ENCODE measurements around the gene PLEKHG4B. TPM values are rescaled to one million over a fixed set of nuclear protein-coding genes. Genes with fewer than 3 reads are reported as not detected.

PLEKHG4B gene
- total and polyA plus RNA-seq, 2 of the 4 experiments (the other 2 are of a cell fraction) = 1.1 TPM

DNA sequence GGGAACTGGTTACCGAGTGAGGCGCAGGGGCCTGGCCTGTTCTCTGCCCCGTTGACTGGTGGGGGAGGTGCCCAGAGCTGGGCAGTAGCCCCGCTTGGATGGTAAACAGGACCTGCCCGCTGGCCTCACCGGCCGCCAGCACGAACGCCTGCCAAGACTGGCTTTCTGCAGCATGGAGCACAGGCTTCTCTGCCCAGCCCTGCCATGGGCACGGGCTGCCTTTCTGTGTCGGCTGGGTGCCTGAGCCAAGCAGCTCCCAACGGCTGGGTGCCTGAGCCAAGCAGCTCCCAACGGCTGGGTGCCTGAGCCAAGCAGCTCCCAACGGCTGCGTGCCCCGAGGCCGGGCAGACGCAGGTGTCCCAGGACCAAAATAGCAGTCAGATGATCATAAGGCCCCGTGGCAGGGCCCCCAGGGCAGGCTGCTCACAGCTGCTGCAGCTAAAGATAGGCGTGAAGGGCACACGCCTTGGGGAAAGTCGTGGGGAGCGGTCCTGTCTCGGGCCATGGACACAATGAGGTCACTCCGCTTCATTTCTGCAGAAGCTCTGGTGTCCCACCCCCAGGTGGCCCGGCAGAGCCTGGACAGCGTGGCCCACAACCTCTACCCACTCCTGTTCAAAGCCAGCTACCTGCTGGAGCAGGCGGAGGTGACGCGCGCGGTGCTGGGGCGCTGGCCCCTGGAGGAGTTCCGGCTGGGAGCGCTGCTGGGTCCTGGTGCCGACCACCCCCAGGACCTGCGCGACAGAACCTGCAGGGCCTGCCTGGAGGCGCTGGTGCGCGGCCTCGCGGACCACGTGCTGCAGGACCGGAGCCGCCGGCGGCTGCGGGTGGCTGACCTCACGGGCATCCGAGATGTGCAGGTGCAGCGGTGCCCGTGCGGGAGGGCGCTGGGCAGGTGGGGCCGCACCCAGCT, 99.3 kb downstream of the PLEKHG4B start, which contains the start of gene LRRC14B:
Gene LRRC14B (plus strand): TSS at position 460 of the 913 bp plus-strand sequence. CDS start 44 bp downstream, at position 504.
- in situ Hi-C loops (cut with MboI; ENCODE audit: low sequenced_read_pairs) (no loop called here), dilution Hi-C loops (cut with HindIII; ENCODE audit: low sequenced_read_pairs, unreplicated experiment) (no loop called here), intact Hi-C loops (cut with micrococcal nuclease) (no loop called here)
- Histone ChIP-seq H3K9me1 (ENCODE audit: insufficient read depth, low read length) (peaks cover 3% of the 10 kb centered on the region; the same call in 1 of the 2 replicates), H3K27me3 (ENCODE audit: control insufficient read depth, insufficient read depth, low read length) (peaks cover 12% of the 10 kb centered on the region; the same call in 1 of the 2 replicates), H4K8ac (ENCODE audit: low read depth in 2 of 2, low read length in 2 of 2) (no peak within 1 kb of the TSS), H3K4ac (ENCODE audit: low read depth, low read length) (no peak within 1 kb of the TSS), H3K56ac (ENCODE audit: extremely low read depth, insufficient read depth, low read length) (no peak within 1 kb of the TSS), H3K4me3 (ENCODE audit: insufficient read depth, low read depth, low read length) (no peak within 1 kb of the TSS), H2BK20ac (ENCODE audit: low read depth, low read length) (no peak within 1 kb of the TSS), H3K4me1 (ENCODE audit: control insufficient read depth, insufficient read depth, low read length) (no peaks in the 10 kb centered on the region), H2AFZ (replicated peaks; ENCODE audit: low read length, poor library complexity) (no peak within 1 kb of the TSS), H3K27ac (ENCODE audit: insufficient read depth, low read length) (no peak within 1 kb of the TSS), H2AK5ac (ENCODE audit: low read depth, low read length) (peak within 1 kb of the TSS; percentile 59), H4K5ac (ENCODE audit: low read depth, low read length) (no peak within 1 kb of the TSS), H3K9ac (ENCODE audit: low read depth, low read length) (no peak within 1 kb of the TSS), H3K4me2 (ENCODE audit: low read depth, low read length) (no peak within 1 kb of the TSS), H3K36me3 (ENCODE audit: control insufficient read depth, insufficient read depth, low read length) (no peaks in the 10 kb centered on the region), H3K18ac (ENCODE audit: low read depth, low read length) (no peak within 1 kb of the TSS), H3K79me1 (ENCODE audit: low read depth in 1 of 2, low read length in 2 of 2) (no peaks in the 10 kb centered on the region), H3K23ac (ENCODE audit: low read depth, low read length) (no peak within 1 kb of the TSS), H2AK9ac (replicated peaks; ENCODE audit: low read depth, low read length, poor library complexity) (peak within 1 kb of the TSS; percentile 50), H4K91ac (ENCODE audit: insufficient read depth, low read depth, low read length) (no peak within 1 kb of the TSS), H2BK15ac (ENCODE audit: low read depth, low read length) (no peak within 1 kb of the TSS), H3K14ac (replicated peaks; ENCODE audit: low read depth, low read length) (no peak within 1 kb of the TSS; the same call in 1 of the 2 replicates), H2BK5ac (ENCODE audit: low read depth, low read length, poor library complexity, severe bottlenecking) (no peak within 1 kb of the TSS), H3K9me3 (ENCODE audit: control insufficient read depth, insufficient read depth, low read length) (no peaks in the 10 kb centered on the region), H2BK120ac (ENCODE audit: low read depth, low read length) (no peak within 1 kb of the TSS), H4K20me1 (ENCODE audit: insufficient read depth, low read length) (peaks cover 2% of the 10 kb centered on the region; the same call in 1 of the 2 replicates)
- POLR2A ChIA-PET (ENCODE audit: unreplicated experiment) = no interaction called here
- DNase-seq = no peak
- ATAC-seq (ENCODE audit: low read depth) = no peak
- no TSS peak for BruUV-seq (replicated peaks)
- CTCF ChIA-PET = no interaction called here
- WGBS, 2 experiments (ENCODE audit: extremely low coverage in 2 of 2, insufficient read length in 1 of 2) = 37% methylated on average over 39 of the region's 56 CpGs; no CpG with 5 or more reads in 1 of the 2 experiments
- no peak for TF ChIP-seq MAFK (IDR thresholded peaks at IDR 0.05; ENCODE audit: low read depth, low read length)
- no peak for TF ChIP-seq POLR2A (IDR thresholded peaks at IDR 0.05; ENCODE audit: low read depth, low read length)
- TF ChIP-seq MXI1 (IDR thresholded peaks at IDR 0.05; ENCODE audit: borderline replicate concordance, low read depth, low read length) = no peak
- TF ChIP-seq CEBPB (IDR thresholded peaks at IDR 0.05; ENCODE audit: low read depth, low read length) = no peak
- TF ChIP-seq NFE2L2 (IDR thresholded peaks at IDR 0.05; ENCODE audit: low read depth, low read length) = no peak

All from IMR-90 (cell line).